HG03432 (cell line): ENCODE measurements around the gene EEF1A1.
"Not testable (repeated sequence)": the region's sequence is repeated elsewhere in the genome, so short reads cannot be mapped to it uniquely, and the experiment has no call there.

Experiments used
- ATAC-seq: cut with Tn5 transposase; IDR thresholded peaks from one replicate; pipeline ENCODE4 v1.9.1; 2021; ENCODE audit warnings: mild to moderate bottlenecking, moderate library complexity; ENCODE audit not compliant: unreplicated experiment

EEF1A1 gene

GRCh38 chr6:73538116-73538779, 17.4 kb upstream of the EEF1A1 start:
- ATAC-seq = peak; percentile 40

- peak; percentile 81 for ATAC-seq
Observed at GRCh38 chr6:73537677-73538076, 16.8 kb upstream of the EEF1A1 start.

GRCh38 chr6:73534628-73535027, 13.8 kb upstream of the EEF1A1 start:
- no peak for ATAC-seq

- ATAC-seq = no peak
Observed at GRCh38 chr6:73532293-73532692, 11.5 kb upstream of the EEF1A1 start.

- ATAC-seq = no peak
Observed at GRCh38 chr6:73528897-73529296, 8.1 kb upstream of the EEF1A1 start.

GRCh38 chr6:73525546-73526330, 4.9 kb upstream of the EEF1A1 start:
- ATAC-seq = no peak

GRCh38 chr6:73523434-73524123, 2.7 kb upstream of the EEF1A1 start:
- peak; percentile 55 for ATAC-seq

GRCh38 chr6:73521351-73521985, 636 bp upstream of the EEF1A1 start:
- peak; percentile 43 for ATAC-seq

GRCh38 chr6:73519926-73520687, 725 bp downstream of the EEF1A1 start:
- peak; percentile 15 for ATAC-seq

GRCh38 chr6:73518982-73519881, 1.6 kb downstream of the EEF1A1 start:
- ATAC-seq = not testable (repeated sequence)

- not testable (repeated sequence) for ATAC-seq
Observed at GRCh38 chr6:73518100-73518981, 2.5 kb downstream of the EEF1A1 start.

- ATAC-seq = no peak
Observed at GRCh38 chr6:73516514-73517489, 4.0 kb downstream of the EEF1A1 start.

- peak; percentile 39 for ATAC-seq
Observed at GRCh38 chr6:73515204-73515655, 5.6 kb downstream of the EEF1A1 start.

- ATAC-seq = peak; percentile 25
Observed at GRCh38 chr6:73514746-73515110, 6.1 kb downstream of the EEF1A1 start.

- ATAC-seq = no peak
Observed at GRCh38 chr6:73513496-73513854, 7.4 kb downstream of the EEF1A1 start.

- ATAC-seq = no peak
Observed at GRCh38 chr6:73511796-73512195, 9.0 kb downstream of the EEF1A1 start.

GRCh38 chr6:73509851-73510250, 11.0 kb downstream of the EEF1A1 start:
- ATAC-seq = no peak
